ENCODE measurements around the gene PROC.
"Not testable (repeated sequence)": the region's sequence is repeated elsewhere in the genome, so short reads cannot be mapped to it uniquely, and the experiment has no call there.

DNA sequence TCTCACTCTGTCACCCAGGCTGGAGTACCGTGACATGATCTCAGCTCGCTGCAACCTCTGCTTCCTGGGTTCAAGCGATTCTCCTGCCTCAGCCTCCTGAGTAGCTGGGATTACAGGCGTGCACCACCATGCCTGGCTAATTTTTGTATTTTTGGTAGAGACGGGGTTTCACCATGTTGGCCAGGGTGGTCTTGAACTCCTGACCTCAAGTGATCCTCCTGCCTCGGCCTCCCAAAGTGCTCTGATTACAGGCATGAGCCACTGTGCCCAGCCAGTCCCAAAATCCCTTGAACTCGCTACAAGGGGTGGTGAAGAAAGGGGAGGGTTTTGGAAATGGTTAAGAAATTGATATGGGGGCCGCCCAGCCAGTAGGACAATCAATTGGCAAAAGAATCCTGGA lies 34.2 kb downstream of the PROC start:
- TF ChIP-seq POLR2A (IDR thresholded peaks at IDR 0.05; ENCODE audit: low read length); GATA1 (IDR thresholded peaks at IDR 0.05; ENCODE audit: low read depth, low read length): not testable (repeated sequence)

Data from erythroblast (primary cell).